HuH-7.5 (cell line): Measurements from ENCODE around the gene NGEF.

ENCODE experiments used
- DNase-seq: peaks from one replicate; pipeline ENCODE4 v3.0.0; 2011; ENCODE audit warnings: low spot score

The NGEF gene

DNA sequence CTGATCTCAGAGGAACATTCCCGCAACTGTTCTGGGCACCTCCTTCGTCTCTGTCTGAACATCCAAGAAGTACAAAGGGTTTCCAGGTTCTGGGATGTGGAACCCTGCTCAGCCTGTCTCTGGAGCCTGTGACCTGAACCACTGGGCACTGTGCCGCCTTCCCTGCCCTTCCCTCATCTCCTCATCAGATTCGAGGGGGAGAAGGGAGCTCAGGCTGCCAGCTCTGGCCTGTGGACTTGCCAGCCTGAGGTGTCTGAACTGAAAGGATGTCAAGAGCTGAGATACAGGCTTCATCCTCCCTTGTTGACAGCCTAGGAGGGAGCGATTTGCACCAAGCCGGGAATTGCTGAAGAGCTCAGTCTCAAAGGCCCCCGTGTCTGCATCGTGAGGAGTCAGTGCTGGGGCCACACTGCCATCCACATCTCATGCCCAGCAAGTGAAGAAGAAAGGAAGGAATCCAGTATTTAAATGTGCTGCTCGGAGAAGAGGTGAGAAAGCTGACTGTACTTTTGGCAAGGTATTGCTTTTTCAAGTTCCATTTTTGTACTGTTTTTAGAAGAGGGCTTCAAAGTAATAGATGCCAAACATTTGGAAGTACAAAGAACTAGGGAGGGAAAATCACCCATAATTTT, 32.0 kb upstream of the NGEF start:
- no peak for DNase-seq

DNA sequence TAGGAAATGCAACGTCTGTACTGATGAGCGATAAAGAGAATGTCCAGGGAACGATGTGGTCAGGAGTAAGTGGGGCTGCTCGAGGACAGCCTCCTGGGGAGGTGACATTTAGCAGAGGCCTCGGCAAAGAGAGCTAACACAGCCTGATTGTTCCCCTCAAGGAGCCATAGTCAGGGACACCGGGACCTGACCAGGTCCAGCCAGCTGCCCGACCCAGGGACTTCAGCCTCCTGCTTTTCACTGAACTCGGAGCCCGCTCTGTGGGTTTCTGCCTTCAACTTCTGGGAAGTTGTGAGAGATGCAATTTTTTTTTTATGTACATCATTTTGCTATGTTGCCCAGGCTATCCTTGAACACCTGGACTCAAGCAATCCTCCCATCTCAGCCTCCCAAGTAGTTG, 29.5 kb upstream of the NGEF start:
- DNase-seq, result no peak

DNA sequence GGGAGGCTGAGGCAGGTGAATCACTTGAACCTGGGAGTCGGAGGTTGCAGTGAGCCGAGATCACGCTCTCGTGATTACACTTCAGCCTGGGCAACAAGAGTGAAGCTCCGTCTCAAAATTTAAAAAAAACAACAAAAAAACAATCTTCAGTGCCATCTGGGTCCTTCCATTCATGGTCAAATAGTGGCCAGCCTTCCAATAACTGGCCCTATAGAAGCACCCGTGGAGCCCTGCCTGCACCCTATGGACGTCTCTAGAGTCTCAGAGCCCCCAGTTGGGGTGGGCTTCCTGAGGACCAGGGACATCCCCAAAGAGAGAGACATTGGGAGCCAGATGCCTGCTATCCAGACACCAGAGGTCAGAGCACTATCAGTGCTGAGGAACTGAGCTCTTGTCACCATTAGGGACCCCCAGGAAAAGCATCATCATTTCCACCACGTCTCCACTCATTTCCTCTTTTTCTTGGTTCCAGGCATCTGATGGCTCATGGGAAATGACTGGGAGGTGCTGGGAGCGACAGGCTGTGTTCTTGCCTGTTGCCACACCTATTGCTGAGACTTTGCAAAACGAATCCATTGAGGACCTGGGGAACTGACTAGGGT, 28.8 kb upstream of the NGEF start:
- DNase-seq, result no peak

DNA sequence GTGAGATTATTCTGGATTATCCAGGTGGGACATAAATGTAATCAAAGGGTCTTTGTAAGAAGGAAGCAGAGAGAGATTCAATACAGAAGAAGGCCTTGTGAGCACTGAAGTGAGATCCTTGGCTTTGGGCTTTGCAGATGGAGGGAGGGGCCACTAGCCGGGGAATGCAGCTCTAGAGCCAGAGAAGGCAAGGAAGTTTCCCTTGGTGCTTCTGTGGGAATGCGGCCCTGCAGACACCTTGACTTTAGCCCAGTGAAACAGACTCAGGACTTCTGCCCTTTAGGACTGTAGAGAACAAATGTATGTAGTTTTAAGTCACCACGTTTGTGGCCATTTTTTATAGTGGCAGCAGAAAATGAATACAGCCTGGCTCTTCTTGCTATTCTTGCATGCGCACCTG, 27.5 kb upstream of the NGEF start:
- no peak for DNase-seq

DNA sequence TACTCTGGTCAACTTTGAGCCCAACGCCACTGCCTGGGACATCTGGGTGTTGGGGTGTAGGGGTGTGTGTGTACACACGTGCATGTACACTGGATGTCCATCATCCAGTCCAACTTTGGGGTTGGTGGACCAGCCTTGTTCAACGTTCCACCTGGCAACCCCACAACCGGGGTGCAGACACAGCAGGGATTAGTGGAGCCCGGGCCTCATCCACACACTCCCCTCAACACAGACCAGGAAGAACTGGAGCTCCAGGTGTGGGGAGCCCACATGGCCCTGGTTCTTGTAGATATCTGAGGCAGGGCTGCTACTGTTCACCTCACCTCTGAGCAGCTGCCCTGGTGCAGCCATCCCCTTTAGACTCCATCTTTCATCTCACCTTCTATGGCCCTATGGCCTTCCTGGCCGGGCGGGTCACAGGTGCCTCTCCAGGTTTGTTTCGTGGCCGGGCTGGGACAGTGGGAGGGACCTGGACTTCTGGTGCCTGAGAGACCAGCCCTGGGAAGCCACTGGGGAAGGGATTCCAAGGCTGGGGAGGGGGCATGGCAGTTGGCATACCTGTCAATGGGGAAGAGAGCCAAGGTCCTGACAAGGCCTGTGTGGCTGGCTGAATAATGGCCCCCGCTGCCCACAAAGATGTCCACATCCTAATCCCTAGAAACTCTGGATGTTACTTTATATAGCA, 26.9 kb upstream of the NGEF start:
- no peak for DNase-seq

DNA sequence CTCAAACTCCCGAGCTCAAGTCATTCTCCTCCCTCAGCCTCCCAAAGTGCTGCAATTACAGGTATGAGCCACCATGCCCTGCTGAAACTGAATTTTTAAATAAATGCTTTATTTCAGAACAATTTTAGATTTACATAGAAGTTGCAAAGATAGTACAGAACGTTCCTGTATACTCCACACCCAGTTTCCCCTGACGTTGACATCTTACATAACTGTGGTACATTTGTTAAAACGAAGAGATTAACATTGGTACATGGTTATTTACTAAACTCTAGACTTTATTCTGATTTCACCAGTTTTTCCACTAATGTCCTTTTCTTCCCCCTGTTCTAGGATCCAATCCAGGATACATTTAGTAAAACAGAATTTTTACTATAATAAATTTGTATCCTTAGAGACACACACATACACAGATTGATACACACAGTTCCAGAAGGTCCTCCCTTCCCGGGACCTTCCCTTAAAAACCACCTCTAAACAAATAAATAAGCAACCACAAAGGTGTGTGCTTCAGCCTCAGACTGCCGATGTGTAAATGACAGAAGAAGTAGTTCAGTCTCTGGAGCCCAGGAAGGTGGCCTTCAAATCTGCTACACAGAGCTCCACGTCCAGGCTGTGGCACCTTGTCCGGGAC, 26.3 kb upstream of the NGEF start:
- DNase-seq, result no peak

DNA sequence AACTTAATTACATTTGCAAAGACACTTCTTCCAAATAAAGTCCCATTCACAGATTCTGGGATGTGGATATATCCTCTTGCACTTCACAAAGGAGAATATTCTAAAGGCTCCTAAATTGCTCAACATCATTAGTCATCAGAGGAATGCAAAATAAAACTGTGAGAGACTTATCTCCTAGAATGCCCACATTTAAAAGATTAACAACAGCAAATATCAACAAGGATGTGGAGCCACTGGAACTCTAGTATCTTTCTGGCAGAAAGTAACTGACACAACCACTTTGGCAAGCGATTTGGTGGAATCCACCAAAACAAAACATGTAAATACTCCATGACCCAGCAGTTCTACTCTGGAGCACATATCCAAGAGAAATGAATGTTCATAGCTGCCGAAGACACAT, 24.0 kb upstream of the NGEF start:
- no peak for DNase-seq

DNA sequence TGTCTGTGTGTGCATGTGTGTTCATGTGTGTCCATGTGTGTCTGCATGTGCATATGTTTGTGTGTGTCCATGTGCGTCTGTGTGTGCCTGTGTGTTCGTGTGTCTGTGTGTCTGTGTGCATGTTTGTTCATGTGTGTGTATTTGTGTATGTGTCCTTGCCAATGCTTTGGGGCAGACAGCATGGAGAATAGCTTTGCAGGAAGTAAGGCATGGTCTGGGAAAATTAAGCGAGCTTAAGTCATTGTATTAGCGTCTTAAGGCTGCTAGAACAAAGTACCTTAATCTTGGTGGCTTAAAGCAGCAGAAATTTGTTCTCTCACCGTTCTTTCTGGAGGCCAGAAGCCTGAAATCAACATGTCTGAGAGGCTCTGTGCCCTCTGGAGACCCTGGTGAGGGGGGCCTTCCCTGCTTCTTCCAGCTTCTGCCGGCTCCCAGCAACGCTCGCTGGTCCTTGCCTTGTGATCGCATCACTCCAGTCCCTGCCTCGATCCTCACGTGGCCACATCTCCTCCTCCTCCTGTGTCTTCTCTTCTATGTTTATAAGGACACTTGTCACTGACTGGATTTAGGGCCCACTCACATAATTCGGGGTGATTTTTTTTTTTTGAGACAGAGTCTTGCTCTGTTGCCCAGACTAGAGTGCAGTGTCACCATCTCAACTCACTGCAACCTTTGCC, 23.2 kb upstream of the NGEF start:
- no peak for DNase-seq

DNA sequence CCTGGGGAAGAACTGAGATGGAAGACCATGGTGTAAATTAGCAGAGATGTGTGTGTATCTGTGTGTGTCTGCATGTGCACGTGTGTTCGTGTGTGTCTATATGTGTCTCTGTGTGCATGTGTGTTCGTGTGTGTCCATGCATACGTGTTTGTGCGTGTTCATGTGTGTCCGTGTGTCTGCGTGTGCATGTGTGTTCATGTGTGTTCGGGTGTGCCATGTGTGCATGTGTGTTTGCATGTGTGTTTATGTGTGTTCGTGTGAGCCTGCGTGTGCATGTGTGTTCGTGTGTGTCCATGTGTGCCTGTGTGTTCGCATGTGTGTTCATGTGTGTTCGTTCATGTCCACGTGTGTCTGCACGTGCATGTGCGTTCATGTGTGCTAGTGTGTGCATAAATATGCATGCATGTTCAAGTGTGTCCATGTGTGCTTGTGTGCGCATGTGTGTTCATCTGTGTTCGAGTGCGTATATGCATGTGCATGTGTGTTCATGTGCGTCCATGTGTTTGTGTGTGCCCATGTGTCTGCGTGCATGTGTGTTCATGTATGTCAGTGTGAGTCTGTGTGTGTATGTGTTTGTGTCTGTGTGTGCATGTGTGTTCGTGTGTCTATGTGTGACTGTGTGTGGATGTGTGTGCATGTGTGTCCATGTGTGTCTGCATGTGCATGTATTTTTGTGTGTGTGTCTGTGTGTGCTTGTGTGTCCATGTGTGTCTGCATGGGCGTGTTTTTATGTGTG, 22.5 kb upstream of the NGEF start:
- no peak for DNase-seq

DNA sequence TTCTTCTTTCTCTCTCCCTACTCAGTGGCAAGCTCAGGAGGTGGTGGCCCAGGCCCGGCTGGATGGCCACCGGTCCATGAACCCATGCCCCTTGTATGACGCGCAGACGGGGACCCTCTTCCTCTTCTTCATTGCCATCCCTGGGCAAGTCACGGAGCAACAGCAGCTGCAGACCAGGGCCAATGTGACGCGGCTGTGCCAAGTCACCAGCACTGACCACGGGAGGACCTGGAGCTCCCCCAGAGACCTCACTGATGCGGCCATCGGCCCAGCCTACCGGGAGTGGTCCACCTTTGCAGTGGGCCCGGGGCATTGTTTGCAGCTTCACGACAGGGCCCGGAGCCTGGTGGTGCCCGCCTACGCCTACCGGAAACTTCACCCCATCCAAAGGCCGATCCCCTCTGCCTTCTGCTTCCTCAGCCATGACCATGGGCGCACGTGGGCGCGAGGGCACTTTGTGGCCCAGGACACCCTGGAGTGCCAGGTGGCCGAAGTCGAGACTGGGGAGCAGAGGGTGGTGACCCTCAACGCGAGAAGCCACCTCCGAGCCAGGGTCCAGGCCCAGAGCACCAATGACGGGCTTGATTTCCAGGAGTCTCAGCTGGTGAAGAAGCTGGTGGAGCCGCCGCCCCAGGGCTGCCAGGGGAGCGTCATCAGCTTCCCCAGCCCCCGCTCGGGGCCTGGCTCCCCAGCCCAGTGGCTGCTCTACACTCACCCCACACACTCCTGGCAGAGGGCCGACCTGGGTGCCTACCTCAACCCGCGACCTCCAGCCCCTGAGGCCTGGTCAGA, 21.2 kb upstream of the NGEF start:
- no peak for DNase-seq

DNA sequence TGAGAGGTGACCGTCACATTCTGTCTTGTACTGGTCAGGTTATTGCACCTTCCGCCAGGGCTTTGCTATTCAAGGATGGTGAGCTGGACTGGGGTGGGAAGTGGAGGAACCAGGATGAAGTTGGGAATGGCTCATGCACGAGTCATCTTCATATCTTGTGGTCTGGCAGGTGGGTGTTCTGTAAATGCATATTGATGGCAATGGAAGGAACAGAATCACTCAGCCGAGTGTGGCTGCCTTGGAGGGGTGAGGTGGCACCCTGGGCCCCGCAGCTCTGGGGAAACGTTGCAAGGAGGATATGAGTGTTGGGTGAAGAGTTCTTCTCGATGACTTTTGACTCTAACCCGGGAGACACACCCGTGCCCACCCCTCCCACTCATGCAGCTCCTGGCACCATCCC, 20.6 kb upstream of the NGEF start:
- DNase-seq, result no peak

DNA sequence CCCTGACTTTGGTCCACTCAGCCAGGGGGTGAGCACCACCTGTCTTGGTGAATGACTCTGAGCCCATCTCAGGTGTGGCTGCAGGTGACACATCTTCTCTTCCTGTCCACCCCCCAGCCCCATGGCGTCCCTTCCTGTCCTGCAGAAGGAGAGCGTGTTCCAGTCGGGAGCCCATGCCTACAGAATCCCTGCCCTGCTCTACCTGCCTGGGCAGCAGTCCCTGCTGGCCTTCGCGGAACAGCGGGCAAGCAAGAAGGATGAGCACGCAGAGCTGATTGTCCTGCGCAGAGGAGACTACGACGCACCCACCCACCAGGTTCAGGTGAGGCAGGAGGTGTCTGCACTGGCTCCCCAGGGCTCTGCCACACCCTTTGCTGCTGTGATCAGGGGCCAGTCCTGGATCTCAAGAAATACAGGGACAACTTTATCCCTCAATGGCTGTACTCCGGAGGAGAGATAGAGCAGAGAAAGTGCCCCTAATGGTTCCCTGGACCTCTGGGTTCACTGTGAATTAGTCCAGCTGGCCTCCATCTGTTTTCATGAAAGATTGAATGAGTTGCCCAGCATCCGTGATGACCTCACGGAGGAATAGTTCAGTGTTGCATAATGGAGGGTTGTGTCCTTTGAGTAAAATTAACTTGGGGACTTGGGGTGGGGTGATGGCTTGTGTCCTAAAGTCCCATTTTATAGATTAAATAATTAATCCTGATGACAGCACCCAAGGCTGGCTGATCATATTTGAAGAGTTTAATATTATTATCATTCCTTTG, 19.7 kb upstream of the NGEF start, which contains the start of gene NEU2:
TSS of gene NEU2 (plus strand) at position 122 of the 770 bp plus-strand sequence. CDS start at position 122, 0 bp downstream.
- DNase-seq, result no peak

DNA sequence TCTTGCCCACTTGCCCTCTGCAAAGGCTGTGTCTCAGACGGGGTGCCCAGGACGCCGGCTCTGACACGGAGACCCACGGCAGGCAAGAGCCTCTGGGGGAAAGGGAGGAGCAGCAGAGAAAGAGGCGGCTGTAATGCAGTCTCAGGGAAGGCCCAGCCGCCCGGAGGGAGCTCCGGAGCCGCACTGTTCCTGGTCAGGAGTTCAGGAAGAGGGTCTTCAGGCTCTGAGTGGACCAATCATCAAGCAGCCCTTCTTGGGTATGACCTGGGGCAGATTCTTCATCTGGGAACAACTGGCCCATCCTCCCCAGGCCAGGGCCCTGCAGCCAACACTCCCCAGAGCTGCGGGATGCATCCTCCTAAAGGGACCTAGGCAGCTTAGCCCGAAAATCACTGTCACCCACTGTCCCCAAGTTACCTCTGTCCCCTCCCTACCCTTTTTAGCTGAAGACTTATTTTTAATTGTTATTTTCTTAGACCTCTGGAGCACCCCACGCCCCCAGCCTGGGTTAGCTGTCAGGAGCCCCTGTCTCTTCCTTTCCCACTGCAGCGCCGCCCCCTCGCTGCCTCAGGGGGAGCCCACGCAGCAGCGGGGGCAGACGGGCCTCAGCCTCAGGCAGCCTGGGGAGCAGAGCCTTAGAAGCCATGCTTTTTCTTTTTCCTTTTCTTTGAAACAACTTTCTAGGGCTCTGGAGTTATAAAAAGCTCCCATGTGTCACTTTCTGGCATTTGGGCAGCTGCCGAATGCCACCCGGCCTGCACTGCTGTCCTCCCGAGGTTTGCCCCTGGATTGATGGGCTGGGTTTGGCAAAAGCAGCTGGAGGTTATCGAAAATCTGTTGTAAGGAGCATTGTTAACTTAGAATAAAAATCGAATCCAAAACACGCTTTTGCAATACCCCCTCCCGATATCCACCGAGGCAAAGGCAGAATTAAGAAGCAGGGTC, 18.8 kb upstream of the NGEF start:
- DNase-seq, result no peak

DNA sequence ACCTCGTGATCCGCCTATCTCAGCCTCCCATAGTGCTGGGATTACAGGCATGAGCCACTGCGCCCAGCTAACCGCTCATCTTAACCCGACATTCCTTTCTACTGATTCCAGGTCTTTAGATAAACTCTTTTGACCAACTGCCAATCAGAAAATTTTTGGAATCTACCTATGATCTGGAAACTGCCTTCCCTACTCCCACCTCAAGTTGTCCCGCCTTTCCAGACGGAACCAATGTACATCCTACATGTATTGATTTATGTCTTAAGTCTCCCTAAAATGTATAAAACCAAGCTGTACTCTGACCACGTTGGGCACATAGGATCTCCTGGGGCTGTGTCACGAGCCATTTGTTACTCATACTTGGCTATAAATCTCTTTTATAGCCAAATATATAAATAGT, 16.3 kb upstream of the NGEF start:
- DNase-seq, result no peak

DNA sequence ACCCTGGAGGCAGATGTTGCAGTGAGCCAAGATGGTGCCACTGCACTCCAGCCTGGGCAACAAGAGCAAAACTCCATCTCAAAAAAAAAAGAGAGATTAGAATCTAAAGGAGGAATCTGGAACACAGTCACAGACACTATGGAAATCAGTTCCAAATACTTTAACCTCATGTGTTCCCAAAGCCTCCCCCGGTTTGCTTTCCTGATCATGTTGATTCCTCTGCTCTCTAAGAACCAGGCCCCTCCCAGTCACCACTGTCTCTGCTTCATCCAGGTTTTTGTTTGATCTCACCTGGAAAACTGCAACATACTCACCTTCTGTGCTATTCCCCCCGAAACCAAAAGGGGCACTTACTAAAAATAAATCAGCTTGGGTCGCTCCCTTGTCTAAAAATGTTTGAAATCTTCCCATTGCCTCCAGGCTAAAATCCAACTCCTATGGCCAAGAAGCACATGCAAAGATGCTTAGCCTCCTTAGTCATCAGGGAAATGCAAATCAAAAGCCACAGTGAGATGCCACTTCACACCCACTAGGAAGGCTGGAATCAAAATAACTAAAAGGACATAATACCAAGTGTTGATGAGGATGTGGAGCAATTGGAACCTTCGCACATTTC, 13.2 kb upstream of the NGEF start:
- no peak for DNase-seq

DNA sequence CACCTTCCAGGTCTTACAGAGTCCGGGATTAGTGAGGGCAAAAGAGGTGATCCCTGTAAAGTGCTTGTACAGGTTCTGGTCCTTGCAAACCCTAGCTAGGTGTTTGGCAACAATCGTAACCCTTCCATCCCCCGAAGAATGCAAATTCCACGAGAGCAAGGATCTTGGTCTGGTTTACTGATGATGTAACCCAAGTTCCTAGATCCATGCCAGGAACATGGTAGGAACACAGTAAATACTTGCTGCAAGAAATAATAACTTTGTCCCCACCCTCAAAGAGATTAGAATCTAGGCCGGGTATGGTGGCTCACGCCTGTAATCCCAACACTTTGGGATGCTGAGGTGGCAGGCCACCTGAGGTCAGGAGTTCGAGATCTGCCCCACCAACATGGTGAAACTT, 12.7 kb upstream of the NGEF start:
- no peak for DNase-seq

DNA sequence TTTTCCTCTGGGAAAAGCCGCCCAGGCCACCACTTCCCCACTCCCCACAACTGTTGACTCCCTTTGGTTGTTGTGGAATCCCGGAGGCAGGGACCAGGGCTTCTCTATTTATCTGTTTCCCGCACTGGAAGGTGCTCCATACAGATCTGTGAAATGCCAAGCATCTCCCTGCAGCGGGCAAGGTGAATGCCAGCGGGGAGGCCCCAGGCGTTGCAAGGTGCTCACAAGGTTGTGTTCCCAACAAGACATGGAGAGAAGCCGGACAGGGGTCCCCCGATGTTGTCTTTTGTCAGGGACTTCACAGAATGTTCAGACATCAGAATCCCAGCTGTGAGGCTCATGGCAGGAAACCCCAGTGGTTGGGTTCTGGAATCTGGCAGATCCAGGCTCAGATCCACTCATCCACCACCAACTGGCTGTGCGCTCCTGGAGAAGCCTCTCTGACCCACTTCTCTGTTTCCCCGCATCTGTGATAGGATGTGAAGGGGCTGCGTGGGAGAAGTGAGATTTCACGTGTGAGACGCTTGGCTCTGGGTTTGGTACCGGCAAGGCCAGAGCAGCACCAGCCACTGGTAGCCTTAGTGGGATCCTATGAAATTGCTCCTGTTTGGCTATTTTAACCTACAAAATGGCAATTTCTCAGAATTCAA, 10.8 kb upstream of the NGEF start:
- DNase-seq, result no peak
